AG10803 (cell line): ENCODE results near the gene NUDT16.

Experiments
- DNase-seq: peaks from one replicate; pipeline ENCODE4 v3.0.0; 2010; ENCODE audit warnings: low read depth
- H3K4me3 ChIP-seq: 2 replicates; pipeline ENCODE4 v1.5.1; 2011; ENCODE audit warnings: mild to moderate bottlenecking, low read length, control low read depth
- TF ChIP-seq, protein P1 (sequence below): conservative IDR thresholded peaks from 2 replicates; pipeline ENCODE4 v1.5.1; 2011; ENCODE audit warnings: mild to moderate bottlenecking, low read length, control low read depth, inconsistent platforms

Gene NUDT16

DNA sequence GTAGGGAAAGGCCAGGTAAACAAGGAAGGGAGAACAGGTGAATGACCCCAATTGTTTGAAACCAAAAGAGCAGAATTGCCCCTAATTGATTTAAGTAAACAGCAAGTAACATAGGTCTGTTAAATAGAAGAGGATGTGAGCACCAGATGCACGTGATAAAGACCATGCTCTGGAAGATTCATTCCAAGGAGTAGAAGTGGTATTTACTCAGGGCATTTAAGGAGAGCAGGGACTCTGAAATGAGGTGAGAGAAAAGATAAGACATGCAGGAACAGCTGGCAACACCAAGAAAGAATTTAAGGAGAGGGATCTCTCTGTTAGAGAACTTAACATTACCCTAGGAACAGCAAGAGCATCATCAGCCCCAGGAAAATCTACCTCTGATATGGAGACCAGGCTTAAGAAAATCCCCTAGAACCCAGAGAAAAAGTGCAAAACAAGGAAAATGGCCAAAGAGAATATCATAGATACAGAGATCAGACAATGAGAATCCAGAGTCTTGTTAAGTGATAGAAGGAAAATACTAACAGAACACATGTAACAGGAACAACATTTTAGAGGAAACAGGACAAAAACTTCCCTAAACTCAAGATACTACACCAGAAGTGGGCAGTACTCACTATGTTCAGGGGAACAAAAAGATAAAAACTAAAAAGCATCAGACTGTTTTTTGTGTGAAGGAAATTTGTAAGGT lies 6.4 kb downstream of the NUDT16 start:
- TF ChIP-seq, protein P1, sequence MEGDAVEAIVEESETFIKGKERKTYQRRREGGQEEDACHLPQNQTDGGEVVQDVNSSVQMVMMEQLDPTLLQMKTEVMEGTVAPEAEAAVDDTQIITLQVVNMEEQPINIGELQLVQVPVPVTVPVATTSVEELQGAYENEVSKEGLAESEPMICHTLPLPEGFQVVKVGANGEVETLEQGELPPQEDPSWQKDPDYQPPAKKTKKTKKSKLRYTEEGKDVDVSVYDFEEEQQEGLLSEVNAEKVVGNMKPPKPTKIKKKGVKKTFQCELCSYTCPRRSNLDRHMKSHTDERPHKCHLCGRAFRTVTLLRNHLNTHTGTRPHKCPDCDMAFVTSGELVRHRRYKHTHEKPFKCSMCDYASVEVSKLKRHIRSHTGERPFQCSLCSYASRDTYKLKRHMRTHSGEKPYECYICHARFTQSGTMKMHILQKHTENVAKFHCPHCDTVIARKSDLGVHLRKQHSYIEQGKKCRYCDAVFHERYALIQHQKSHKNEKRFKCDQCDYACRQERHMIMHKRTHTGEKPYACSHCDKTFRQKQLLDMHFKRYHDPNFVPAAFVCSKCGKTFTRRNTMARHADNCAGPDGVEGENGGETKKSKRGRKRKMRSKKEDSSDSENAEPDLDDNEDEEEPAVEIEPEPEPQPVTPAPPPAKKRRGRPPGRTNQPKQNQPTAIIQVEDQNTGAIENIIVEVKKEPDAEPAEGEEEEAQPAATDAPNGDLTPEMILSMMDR: no peak
- no peak for DNase-seq
- no peak overlapping the region for H3K4me3 ChIP-seq

DNA sequence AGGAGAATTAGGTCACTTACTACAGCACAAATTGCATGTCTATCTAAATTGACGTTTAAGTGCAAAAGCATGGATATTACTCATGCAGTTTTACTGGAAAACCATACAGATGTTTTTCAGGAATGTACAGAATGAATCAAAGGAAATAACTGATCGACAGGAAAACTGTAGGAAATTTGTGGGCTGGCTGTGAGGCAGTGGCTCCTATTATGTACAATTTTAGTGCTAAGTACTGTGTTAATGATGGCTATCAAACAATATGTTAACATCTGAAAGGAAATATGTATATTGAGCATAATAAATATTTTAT lies 6.9 kb downstream of the NUDT16 start:
- peak; percentile 41 for DNase-seq
- TF ChIP-seq, protein P1: no peak
- no peak overlapping the region for H3K4me3 ChIP-seq

DNA sequence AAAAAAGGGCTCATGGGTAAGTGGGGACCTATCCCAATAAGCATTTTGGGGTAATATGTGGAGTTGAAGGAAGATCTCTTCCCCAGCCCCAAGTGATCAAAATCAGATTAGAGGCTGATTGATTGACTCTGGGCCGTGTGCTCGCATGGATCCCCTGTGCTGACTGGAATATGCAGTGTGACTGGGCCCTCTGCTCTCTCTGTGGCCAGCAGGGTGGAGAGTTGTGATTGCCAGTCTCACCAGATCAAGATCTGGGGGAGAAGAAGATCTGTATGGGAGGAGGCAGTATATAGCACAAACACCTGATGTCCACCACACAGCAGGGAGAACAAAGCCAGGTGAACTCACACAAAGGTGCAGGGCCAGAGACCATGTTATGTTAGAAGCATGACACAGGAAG lies 8.8 kb downstream of the NUDT16 start:
- DNase-seq: no peak
- no peak overlapping the region for H3K4me3 ChIP-seq
- TF ChIP-seq, protein P1: no peak

DNA sequence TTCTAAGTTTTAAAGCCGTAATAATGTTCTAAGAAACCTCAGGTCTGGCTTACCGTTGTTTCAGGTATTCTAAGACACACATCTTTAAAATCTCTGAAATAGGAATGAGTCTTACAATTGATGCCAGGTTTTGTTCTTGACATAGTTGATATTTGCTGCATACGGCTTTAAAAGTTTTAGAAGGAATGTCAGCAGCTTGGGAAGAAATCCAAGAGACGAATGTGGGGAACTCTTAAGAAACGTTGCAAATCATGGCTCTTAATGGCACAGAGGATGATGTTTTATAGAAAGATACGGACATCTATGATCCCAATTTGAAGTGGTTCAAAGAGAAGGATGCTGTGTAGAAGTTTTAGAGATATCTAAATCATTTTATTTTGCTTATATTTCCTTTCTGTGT lies 11.5 kb downstream of the NUDT16 start:
- TF ChIP-seq, protein P1: no peak
- DNase-seq: peak; percentile 50
- no peak overlapping the region for H3K4me3 ChIP-seq

DNA sequence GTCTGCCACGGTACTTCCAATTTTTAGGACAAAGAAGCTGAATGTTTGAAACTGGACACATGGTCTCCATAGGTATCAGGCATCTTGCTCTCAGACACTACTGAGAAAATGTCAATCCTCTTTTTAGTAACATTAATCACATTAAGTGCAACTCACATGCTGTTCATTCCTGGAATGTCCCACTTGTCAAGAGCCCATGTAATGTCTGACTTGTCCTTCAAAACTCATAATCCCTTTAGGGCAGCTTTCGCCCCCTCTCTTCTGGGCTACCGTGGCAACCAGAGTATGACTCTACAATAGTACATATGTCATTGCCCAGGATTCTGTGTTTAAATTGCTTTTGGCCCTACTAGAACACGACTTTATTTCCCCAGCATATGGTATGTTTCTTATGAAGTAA lies 12.3 kb downstream of the NUDT16 start:
- TF ChIP-seq, protein P1: no peak
- H3K4me3 ChIP-seq: no peak overlapping the region
- DNase-seq: no peak

DNA sequence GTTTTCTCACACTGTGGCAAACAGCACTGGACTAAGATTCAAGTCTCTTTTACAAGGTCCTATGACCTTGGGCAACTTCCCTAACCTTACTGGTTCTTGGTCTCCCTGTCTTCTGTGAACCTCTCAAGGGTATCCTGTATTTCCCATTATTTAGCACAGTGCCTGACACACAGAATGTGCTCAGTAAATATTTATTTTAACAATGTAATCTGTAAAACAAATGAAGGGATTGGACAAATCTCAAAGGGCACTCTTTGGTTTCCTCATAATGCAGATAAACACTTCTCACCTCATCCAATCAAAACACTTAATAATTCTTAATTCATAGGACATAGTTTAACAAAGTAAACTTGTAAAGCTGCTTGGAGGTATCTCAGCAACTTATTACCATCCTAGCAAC lies 12.8 kb downstream of the NUDT16 start:
- H3K4me3 ChIP-seq: no peak overlapping the region
- TF ChIP-seq, protein P1: no peak
- no peak for DNase-seq

DNA sequence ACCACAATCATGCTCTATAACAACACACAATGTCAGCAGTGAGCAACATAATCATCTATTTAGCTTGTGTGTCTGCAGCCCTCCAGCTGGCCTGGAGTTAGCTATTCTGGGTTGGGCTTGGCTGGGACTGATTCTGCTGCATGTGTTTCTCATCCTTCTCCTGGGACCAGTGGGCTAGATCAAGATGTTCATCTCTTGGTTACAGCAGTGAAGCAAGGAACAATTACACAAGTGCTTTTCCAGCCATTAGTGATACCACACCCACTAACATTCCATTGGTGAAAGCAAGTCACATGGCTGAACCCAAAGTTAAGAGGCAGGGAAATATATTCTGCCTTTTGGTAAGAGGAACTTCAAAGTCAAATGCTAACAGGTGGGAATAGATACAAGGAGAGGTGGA lies 14.6 kb downstream of the NUDT16 start:
- H3K4me3 ChIP-seq: no peak overlapping the region
- TF ChIP-seq, protein P1: no peak
- DNase-seq: peak; percentile 85
